C1 segment of cervical spinal cord (tissue), 14 donors: ENCODE results near the gene PFKFB2.

Source experiments
- DNase-seq, 14 donors: peaks; one replicate each; lab custom pipeline; 2025; lab: John Stamatoyannopoulos, UW

PFKFB2 gene

DNA sequence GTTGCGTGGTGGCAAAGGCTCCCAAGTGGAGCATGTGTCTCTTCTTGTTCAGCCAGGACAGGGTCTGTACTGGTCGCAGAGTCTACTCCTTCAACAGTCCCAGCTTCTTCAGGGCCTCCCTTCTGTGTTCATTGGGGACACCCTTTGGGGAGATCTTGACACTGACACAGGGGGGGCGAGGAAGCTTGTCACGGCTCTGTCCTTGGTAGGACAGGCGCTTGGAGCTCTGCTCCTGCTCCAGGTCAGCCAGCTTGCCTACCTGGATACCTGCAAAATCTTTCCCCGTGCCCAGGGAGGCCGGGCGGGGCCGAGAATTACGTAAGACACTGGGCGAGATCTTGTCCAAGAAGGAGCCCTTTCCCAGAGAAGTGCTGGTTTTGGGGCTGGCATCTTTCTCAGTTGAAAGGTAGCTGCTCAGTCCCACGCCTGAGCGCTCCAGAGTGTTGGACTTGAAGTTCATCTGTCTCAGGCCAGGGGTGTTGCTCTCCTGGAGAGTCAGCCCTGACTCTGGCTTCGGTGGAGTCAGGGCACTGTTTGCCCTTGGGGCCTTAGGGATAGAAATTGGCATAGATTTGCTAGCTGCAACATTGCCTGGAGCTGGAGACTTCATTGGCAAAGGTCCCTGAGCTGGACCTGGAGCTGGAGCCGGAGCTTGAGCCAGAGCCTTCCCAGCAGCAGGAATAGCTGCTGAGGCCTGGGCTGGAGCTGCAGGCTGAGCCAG lies 31.0 kb upstream of the PFKFB2 start:
- DNase-seq: no peak

DNA sequence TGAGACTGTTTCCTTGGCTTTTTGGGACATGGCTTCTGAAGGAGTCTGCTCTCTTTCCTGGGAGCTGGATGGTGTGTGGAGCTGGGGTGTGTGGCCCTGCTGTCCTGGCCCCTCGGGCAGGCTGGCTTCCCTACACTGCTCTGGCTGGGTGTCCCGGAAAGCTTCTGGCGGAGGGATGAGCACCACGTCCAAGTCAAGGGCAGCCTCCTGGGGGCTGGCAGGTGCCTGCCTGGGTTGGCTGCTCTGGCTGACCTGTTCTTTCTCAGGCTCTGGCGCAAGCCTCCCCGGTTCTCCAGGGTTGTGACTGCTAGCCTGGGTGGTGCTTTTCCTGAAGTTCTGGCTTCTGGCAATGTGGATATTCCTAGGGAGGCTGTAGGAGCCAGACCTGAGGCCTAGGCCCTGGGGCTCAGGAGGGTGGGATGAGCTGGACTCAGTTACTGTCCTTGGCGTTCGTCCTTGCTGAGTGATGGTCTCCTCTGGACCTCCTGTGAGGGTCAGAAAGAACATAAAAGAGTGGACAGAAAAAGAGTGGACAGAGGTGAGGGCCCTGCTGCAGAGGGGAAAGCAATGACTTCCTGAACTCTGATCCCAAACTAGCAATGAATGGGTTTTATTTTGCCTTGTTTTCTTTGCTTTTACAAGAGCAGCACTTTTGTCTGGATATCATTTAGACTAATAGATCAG lies 29.9 kb upstream of the PFKFB2 start:
- DNase-seq: no peak

DNA sequence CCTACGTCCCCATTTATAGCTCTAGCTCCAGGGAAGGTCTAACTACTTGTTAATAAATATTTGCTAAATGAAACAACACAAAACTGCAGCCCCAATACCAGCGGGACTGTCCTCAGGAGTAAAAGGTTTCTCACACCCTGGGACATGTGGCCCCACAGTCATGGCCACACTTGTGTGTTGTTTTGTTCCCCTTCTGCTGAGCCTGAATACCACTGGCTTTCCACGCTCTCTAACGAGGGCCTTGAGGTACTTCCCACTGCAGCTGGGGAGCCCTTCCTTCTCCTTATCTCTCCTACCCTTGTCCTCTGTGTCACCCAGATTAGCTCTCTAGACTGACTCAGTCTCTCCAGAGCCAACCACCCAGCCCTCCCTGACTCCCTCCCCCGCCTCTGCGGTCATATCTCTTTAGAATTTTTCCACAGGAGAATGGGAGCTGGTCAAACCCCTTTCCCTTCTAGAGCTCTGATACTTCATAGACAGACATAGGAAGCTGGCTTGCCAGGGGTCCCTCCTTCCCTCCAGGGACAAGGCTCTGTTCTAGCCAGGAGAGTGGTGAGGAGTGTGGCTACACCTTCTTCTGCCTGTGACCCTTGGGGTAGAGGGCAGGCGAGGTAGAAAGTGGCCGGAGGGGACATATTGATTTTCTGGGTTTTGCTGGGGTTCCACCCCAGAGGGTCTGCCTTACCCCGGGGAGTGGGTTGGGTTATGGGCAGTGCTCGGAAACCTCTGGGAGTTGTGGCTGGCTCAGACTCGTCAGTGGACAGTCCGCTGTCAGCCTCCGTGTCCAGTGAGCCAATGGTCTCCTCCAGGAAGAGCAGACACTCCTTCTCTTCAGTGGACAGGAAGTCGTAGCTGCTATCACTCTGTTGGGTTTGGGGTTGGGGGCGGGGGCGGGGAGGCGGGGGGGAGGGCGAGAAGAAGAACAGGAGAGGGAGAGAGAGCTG lies 28.6 kb upstream of the PFKFB2 start:
- DNase-seq: no peak

- DNase-seq: no peak
These were observed 27.8 kb upstream of the PFKFB2 start for GRCh38 chr1:207025146-207025880.

DNA sequence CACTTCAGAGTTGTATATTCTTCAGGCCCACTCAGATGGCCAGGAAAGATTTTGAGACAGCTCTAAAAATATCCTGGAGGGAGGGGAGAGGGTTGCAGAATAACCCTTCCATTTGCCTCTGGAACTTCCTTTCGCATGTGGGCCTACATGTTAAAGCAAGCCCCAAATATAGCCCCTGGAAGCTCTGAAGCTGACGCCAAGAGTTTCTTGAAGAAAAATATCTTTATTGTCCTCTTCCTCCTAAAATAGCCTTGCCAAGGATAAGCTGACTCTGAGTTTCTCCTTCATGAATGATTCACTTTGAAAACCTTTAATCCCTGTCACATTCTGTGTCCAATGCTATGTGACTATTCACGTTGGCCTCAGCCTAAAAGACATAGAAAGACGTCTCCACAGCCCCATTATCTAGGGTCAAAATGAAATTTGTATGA lies 27.0 kb upstream of the PFKFB2 start:
- DNase-seq: no peak

- DNase-seq: no peak
These were observed 25.8 kb upstream of the PFKFB2 start for GRCh38 chr1:207027206-207027777.

DNA sequence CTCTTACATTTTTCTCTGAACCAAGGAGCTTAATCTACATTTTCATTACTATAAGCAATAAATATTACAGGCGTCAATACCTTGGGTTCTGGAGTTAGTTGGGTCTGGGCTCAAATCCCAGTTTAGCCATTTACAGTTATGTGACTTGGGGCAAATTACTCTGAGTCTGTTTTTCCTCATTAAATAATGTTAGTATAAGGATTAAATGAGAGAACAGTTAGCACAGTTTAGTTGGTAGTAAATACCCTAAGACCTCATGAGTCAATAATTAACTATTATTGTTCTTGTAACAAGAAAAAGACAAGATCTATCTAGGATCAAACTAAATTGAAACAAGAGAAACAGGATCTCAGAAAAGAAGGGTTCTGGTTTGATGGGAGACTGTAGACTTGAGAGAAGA lies 25.2 kb upstream of the PFKFB2 start:
- DNase-seq: no peak

DNA sequence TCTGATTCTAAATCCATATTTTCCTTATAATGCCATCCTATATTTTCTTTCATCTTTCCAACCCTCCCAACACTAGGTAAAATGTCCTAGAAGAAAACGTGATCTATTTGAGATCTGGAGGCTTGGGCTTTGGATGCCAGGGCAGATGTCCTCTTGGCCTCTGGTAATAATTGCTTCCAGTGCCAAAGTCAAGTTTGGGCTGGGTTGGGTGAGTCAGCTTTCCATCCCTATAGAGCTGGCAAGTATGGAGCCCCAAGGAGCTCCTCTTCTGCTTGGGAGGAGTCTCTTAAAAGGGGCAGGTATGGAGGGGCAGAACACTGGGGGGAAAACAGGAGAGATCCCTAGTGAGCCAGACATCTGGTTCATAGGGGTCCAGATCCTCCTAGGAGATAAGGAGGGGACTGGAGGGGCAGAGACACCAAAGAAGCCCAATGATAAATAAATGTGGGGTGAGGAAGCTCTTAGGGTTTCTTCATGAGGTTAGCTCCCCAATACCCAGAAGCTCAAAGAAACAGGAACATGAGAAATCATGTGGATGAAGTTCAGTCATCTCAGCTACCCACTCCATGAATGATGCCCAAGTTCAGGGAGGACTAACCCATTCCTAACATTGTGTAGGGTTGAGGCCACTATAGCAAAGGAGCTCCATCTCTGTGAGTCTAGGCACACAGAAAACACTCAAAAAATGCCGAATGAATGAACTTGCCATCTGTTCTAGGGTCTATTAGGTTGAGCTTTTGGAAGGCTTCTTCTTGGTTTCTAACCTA lies 24.0 kb upstream of the PFKFB2 start:
- DNase-seq: no peak

DNA sequence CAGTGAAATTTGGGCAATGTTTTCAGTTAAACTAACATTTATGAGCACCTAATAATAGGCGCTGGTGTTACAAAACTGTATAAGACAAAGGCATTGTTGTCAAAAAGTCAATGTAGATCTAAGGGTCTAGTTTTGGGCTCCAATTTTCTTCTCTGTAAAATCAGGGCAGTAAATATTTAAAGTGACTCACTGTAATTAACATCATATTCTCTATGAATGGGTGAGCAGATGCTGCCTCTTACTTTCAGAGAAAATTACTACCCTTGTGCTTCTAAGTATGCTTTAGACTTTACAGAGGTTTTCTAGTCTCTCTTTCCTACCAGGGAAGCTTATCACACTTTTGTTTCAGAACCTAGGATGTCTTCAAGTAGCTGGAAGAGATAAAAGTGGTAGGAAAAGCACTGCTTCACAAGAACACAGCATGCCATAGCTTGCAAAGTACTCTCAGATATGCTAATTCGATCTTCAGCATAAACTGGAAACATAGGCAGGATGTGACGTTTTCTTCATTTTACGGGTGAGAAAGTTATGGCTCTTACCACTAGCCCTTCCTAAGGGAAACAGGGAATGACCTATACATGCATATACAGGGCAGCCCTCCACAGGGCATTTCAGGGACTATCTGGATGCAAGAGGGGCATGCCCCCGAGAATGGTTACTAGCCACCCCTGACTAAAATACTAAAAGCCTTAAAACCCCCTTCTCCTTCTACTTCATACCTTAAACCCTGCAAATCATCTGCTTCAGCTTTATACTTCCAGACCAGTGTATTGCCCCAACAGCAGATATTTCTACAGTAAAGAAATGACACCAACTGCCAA lies 23.2 kb upstream of the PFKFB2 start:
- DNase-seq: no peak

GRCh38 chr1:207030522-207031009 lies 22.5 kb upstream of the PFKFB2 start:
- no peak for DNase-seq

DNA sequence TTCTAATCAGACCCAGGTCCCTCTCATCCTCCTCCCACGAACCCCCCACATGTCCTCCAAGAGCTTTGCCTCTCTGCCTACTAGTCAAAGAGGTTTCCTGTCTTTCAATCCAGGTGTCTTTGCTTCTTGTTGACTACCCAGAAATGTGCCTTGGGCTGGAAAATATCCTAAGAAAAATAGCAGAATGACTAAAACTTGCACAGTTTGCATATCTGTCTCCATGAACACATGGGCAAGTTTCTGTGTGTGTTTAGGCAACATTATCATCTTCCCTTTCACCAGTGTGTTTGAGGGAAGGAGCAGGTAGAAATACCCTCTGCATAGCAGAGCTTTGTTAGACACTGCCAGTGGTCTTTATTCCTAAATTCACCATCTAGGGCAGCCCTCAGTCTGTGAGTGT lies 22.1 kb upstream of the PFKFB2 start:
- no peak for DNase-seq

- no peak for DNase-seq
These were observed 21.3 kb upstream of the PFKFB2 start for GRCh38 chr1:207031632-207032264.

- DNase-seq: no peak
These were observed 20.5 kb upstream of the PFKFB2 start, which contains the start of gene C1orf116 for GRCh38 chr1:207032528-207033017. TSS of gene C1orf116 (minus strand) at chr1:207032756. CDS start at chr1:207027598, 5,158 bp downstream.

- DNase-seq: no peak
These were observed 19.8 kb upstream of the PFKFB2 start for GRCh38 chr1:207033302-207033701.

- no peak for DNase-seq
These were observed 18.9 kb upstream of the PFKFB2 start for GRCh38 chr1:207034208-207034607.

GRCh38 chr1:207034998-207035397 lies 18.1 kb upstream of the PFKFB2 start:
- DNase-seq: no peak

DNA sequence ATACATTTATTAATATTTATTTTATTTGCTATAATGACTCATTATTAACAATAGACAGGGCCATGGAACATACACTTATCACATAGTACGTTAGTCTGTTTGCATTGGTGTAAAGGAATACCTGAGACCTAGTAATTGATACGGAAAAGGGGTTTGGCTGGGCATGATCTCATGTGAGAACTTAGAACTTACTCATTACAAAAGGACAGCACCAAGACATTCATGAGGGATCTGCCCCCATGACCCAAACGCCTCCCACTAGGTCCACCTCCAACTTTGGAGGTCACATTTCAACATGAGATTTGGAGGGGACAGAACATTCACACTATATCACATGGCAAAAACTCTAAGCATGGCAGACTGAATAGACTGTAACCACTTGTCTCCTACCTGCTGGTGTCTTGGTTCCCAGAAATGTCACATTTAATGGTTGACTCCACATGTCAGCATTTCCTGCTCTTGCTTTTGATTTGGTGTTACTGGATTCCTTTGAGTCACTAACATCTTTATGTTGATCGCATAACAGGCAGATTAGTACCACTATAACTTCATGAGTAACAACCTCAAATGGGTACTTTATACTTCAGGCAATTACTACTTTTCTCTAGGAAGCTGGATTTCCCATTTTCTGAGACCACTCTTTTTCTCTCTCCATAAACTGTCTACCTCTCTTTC lies 17.1 kb upstream of the PFKFB2 start:
- DNase-seq: no peak

DNA sequence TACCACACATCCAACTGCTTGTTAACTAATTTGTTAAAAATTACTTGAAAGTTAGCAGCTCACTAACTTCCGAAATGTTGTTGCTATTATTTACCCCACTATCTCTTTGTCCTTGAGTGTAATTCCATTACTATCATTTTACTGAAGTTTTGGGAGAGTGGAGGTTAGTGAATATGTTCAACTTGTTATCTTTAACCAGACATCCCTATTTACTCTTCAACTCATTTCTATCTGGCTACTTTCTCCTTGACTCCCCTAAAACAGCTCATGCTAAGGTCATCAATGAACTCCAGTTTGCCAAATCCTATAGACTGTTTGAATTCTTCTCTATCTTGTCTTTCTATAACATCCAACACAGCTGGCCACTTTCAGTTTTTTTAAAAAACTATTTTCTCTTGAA lies 16.2 kb upstream of the PFKFB2 start:
- DNase-seq: no peak
